NAMALWA (cell line): ENCODE measurements around the gene MVD.
A peak's percentile ranks its signal among the peaks of the same experiment; 100 is the strongest.
"Not testable (repeated sequence)": the region's sequence is repeated elsewhere in the genome, so short reads cannot be mapped to it uniquely, and the experiment has no call there.

ENCODE experiments used
- DNase-seq: peaks from one replicate; pipeline ENCODE4 v3.0.0-alpha.2; 2015; ENCODE audit warnings: low spot score

The MVD gene

DNA sequence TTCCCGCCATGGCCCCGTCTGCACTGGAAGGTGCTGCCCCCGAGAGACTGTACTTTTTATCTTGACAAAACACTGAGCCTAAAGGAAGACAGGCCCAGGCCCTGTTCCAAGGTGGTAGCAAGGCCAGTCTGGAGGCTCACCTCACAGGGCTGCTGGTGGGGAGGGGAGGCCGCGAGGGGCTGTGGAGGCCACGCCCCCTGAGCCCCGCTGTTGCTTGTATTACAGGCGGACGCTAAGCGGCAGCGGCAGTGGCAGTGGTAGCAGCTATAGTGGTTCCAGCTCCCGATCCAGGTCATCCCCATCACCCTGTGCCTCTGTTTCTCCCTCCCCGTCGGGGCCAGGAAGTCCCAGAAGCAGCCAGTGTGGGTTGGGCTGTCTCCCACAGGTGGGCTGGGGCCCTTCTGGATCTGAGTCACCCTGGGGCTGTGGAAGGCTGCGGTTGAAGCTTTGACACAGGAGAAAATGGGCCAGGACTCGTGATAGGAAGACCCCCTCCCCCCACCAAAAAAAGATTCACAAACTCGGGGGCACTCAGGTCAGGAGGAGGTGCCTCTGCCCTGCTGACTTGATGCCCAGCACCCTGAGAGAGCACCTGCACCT is 37.8 kb downstream of the MVD start:
- no peak for DNase-seq

DNA sequence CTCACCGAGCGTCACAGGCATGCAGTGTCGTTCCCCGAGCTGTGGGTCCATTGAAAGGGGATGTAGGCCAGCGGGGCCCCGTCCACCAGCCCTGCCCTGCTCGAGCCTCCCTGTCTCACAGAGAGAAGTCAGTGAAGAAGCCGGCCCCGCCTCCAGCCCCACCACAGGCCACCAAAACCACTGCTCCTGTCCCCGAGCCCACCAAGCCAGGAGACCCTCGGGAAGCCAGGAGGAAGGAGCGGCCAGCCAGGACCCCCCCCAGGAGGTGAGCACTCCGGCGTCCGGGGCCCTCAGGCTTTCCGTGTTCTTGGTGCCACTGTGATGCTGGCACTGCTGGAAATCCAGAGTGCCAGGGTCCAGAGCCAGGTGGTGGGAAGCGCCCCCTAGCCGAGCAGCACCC is 38.4 kb downstream of the MVD start:
- DNase-seq = no peak

DNA sequence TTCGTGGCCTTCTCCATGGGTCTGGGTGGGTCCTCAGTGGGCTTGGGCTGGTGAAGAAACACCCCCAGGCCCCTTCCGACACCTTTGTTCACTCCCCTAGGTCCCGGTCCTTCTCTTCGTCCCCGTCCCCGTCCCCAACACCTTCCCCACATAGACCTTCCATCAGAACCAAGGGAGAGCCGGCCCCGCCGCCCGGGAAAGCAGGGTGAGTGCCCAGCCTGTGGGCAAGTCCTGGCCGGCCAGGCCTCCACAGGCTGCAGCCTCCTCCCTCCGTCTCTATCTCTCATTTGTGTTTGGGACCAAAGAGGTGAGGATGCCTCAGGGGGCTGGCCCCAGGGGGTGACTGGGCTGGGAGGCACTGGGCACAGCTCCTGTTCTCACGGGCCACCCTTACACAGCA is 39.0 kb downstream of the MVD start:
- DNase-seq = no peak

DNA sequence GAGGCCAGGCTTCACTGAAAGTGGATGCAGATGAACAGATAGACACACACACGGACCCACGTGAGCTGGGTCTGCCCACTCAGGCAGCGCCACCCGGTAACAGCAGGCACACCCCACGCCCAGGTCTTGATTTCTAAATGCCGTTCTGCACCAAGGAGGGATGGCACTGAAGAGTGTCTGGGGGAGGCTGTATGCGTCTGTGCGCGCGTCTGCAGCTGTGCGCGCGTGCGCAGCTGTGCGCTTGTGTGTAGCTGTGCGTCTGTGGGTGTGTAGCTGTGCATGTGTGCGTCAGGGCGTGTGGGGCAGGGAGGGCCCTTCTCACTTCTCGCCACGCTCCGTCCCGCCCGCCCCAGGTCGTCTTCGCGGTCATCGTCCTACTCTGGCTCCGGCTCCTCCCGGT is 40.0 kb downstream of the MVD start:
- no peak for DNase-seq

DNA sequence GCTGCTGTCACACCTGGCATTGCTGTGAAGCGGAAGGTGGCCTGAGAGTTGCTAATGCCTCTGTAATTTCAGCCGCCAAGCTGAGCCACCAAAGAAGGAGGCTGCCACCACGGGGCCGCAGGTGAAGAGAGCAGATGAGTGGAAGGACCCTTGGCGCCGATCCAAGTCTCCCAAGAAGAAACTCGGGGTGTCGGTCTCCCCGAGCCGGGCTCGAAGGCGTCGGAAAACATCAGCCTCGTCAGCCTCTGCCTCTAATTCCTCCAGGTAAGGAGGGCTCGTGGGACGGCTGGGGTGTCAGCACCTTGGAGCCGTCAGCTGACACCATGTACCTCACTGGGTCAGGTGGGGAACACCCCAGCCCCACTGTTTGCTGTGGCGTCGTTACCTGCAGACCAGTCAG is 40.8 kb downstream of the MVD start:
- no peak for DNase-seq

DNA sequence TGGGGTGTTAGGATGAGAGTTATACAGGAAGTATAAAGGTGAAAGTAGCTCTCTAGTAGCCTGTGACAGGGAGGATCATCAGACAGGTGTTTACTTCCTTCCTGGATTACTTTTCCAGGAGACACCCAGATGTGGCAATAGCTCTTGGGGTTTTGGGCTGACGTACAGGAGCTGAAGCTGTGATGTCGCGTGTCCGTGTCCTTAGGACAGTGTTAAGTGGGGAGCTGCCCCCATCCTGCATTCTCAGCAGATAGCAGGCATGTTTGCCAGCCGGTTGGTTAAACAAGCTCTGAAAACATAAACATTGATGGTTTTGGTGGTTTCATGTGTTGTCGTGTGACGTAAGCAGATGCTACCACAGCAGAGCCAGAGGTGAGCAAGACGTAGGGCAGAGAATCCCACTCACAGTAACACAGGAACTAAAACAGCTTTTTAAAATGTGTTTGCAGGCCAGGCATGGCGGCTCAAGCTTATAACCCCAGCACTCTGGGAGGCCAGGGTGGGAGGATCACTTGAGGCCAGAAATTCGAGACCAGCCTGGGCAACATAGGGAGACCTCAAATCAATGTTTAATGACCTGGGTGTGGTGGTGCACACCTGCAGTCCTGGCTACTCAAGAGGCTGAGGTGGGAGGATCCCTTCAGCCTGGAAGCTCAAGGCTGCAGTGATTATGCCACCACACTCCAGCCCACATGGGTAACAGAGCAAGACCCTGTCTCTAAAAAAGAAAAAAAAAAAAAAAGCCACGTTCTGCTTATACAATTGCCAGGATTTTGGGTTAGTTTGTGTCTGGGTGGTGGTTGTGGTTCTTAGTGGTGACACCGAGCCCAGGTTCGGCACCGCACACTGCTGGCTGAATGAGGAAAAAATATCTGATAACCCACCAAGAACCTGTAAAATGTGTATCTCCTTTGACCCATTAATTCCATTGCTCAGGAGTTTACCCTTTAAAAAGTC is 42.8 kb downstream of the MVD start:
- no peak for DNase-seq

DNA sequence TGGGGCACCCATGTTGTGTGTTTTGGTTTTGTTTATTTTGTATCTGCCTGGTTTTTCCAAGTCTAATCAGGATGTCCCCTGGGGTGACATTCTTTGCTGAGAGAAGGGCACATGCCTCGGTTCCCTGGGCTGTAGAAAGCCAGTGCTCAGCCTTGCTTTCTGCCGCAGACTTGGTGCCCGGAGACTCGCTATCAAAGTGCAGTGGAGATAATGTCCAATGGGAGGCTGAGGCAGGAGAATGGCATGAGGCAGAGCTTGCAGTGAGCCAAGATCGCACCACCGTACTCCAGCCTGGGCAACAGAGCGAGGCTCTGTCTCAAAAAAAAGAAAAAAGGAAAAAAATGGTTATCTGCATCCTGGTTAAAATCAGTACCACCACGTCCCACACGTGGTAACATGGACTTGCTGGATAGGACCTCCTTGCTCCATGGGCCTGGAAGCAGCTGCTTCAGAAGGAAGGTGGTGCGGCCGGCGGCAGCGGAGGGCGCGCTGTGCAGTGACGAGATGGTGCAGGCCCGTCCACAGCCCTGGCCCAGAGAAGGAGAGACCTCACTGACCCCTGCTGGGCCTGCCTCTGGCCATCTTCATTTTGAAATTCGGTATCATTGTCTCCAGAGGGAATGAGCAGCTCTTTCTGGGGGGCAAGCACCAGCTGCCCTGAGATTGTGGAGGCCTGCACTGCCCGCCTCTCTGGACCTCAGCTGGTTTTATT is 43.8 kb downstream of the MVD start:
- no peak for DNase-seq

DNA sequence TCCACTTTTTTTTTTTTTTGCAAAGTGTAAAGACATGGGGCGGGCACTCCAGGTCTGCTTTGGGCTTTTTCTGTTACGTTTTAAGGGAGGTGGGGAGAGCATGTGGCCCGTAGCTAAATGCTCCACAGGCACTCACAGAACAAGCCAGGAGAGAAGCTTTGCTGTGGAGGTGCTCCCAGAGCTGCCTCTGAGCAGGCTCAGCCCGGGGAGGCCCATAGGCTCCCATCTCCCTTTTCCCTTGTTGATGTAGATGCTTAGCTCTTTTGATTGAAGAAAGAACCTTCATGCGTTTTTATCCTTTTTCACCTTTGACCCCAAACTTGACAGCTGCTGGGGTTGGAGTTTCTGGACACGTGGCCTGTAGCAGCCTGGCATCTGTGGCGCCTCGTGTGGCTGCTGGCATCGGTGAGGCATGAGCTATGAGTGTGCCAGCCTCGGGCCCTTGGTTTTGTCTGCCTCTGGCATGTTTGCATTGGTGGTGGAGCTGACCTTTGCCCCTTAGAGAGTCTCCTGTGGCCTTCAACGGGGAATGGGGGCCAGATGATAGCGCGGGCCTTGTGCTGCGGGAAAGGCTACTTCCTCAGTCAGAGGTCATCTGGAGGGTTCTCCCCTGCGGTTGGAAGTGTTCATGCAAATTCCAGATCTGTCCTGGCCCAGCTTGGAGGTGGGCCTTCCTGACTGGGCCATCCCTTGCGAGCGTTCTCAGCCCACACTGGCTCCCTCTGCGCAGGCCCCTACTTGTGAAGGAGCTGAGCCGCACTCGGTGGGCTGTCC is 44.5 kb downstream of the MVD start:
- DNase-seq = no peak

DNA sequence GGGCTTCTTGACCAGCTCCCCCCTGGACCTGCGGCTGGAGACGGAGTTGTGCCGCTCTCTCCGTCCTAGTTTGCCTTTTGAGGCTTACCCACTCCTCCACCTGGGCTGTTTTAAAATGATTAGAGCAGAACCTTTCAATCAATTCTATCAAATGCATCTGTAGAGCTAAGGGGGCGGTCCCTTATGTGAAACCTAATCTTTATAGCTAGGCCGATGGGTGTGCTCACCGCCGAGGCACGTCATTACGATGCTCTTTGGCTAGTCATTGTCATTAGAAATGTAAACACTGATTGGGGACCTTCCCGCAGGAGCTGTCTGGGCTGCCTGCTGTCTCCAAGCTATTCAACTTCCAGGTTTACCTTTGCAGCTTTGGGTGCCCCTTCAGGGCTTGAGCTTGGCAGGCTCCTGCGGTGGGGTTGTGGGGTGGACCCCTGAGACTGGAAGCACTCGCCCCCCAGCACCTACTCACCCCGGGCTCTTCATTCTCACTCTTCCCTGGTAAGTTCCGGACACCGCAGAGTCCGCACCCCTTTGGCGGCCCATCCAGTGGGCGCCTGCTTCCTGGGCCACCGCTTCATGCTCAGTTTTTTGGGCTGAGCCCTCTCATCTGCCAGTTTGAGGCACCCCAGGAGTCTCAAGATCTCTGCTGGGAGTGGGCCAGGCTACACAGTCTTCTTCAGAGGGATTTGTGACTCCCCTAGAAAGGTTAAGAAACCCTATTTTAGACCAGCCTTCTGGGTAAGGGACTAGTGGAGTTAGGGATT is 45.4 kb downstream of the MVD start:
- no peak for DNase-seq

DNA sequence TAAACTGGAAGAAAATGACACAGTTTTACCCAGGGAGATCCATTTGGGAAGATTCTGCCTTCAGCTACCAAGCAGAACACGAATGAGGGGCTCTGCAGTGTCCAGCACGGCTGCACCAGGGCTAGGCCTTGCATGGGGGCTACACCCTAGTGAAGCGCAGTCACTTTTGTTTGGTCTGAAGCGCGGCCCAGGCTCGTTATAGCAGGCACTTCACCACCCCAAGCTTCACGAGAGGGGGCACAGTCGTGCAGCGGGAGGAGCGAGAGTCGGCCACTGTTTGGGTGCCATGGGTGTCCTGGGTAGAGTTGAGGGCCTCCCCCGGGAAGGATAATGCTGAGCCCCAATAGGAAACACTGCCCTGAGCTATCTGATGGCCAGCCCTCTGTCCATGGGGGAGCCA is 46.2 kb downstream of the MVD start:
- DNase-seq = no peak

DNA sequence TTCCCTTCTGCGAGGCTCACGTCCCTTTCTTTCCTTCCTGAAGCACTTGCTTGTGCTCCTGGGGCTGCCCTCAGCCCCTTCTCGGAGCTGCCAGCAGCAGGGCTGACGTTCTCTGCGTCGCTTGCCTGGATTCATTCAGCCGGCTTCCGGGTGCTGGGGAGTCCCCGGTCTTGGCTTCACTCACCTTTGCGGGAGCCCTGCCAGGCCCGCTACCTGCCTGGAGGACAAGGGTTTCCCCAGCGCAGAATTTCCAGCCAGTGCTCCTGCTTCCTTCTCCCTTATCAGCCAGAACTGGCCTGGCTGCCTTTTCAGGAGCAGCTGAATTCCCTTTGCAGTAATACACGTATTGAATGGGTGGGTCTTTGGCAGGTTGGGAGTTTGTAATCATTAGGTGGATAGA is 46.6 kb downstream of the MVD start:
- DNase-seq = no peak

DNA sequence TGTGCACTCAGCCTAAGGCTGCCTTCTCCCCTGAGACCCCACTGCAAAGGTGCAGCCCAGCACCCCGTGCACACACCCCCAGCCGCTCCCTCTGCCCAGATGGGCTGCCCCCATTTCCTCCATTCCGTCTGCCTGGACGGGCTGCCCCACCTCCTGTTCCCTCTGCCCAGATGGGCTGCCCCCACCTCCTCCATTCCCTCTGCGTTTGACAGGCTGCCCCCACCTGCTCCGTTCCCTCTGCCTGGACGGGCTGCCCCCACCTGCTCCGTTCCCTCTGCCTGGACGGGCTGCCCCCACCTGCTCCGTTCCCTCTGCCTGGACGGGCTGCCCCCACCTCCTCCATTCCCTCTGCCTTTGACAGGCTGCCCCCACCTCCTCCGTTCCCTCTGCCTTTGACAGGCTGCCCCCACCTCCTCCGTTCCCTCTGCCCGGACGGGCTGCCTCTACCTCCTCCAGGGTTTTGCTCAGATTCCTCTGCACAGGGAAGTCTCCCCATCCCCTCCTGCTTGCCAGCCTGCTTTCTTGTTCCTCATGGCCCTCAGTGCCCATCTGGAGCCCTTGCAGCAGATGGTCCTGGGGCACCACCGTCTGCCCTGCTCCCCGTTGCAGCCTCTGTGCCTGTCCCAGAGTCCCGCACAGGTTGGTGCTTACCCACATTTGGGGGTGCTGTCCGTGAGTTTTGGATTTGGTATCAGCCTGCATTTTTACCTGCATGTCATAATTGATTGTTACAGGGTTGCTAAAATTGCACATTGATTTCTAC is 47.9 kb downstream of the MVD start:
- DNase-seq = no peak

DNA sequence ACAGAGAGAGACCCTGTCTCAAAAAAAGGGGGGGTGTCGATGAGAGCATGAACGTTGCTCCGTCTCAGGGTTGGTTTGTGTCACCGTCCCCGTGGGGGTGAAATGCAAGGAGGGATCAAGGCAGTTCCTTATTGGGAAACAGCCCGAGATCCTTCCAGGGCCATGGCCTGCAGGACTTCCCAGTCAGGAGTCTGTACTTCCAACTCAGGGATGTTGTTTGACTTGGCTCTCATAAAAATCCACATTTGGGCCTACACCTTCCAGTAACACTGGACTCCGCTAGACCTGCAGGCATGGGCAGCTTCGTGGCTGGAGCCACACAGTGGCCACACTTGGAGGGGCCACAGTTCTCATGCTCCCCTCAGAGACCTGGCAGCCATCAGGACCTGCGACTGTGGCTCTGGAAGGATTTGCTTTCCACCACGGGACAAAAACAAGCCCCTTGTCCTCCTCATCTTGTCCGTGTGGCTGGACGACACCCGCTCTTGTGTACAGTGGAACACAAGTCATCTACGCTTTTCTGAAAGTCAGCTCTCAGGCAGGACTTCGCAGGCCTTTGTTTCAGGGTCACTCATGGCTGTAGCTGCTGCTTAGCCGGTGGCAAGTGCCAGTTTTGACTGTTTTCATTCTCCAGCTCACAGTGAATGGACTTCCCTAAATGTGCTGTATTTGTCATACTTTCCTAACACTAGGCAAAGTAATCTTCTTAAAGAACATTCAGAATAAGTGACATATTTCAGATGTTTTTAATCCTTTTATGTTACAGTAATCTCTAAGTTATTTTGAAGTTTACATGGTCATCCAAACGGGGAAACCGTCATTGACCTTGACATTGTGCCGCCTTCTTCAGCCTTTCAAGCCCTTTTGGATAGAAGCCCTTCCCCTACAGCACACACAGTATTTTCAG is 48.7 kb downstream of the MVD start:
- no peak for DNase-seq

DNA sequence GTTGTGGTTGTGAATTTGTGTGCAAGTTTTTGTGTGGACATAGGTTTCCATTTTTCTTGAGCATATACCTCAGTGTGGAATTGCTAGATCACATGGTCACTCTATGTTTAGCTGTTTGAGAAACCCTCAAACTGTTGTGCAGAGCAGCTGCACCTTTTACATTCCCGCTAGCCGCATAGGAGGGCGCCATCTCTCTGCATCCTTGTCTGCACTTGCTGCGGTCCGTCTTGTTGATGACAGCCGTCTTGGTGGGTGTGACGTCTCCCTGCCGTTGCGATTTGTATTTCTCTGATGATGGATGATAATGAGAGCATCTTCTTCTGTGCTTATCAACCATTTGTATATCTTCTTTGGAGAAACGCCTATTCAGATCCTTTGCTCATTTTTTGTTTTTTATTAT is 49.6 kb downstream of the MVD start:
- no peak for DNase-seq

DNA sequence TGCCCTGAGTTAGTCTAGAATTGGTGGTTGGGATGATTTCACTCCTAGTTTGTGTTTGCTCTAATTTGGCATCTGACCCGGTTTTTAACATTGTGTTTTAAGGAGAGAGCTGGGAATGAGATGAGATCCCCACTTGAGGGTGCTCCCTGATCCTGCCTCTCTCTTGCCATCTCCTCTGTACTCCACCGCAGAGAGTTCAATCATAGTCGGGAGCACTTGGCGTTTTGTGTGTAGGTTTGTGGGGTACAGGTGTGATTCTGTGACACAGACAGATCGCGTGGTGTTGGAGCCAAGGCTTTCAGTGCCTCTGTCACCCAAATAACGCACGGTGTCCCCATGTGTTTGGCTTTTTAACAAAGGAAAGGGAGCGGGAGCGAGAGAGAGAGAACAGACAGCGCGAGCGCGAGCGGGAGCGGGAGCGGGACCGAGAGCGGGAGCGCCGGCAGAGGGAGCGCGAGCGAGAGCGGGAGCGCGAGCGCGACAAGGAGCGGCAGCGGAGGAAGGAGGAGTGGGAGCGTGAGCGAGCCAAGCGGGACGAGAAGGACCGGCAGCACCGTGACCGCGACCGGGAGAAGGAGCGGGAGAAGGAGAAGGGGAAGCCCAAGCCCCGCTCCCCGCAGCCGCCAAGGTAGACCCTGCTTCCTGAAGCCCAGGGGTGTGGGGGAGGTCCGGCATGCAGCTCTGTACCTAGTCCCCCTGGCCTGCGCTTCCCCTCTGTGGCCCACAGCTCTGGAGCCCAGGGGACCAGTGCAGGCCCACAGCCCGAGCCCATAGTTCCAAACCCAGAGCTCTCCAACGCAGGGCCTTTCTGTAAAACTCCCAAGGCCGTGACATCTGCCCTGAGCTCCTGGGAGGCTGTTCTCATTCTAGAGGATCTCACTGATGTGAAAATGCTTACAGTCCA is 51.7 kb downstream of the MVD start:
- no peak for DNase-seq

DNA sequence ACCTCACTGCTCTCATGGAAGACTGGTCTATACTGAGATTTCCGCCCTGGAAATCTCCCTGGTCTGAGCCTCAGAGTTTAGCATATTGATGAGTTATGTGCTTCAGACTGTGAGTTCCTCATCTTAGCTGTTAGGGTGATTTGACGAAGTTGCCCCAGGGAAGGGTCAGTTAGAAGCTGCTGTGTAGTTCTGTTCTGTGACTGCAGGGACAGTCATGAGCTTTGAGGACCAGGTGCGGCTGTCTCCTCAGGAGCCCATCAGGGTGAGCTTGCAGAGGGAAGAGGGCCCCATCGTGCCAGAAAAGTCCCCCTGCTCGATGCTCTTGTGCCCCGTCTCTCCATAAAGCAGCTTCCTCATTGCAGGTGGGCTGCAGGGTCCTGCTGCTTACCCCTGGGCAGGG is 52.8 kb downstream of the MVD start:
- peak; percentile 46 for DNase-seq

DNA sequence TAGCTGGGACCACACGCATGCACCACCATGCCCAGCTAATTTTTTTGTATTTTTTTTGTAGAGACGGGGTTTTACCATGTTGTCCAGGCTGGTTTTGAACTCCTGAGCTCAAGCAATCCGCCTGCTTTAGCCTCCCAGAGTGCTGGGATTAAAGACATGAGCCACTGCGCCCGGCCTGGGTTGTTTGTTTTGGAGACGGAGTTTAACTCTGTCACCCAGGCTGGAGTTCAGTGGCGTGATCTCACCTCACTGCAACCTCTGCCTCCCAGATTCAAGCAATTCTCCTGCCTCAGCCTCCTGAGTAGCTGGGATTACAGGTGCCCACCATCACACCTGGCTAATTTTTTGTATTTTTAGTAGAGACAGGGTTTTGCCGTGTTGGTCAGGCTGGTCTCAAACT is 53.5 kb downstream of the MVD start:
- DNase-seq = not testable (repeated sequence)

DNA sequence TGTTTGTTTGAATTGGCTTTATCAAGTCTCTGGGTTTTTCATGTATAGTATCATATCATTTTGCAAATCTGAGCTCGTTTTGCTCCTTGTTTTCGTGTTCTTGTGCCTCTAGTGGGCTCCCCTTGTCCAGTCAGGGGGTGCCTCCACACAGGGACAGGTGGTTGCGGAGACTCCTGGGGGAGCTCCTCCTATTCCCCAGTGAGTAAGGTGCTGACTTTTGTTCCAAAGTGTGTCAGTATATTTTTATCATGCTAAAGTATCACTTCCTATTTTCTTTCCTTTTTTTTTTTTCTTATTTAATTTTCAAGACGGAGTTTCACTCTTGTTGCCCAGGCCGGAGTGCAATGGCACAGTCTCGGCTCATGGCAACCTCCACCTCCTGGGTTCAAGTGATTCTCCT is 54.8 kb downstream of the MVD start:
- no peak for DNase-seq
